Measurements from ENCODE around the gene ZNF304. TPM values are rescaled to one million over a fixed set of nuclear protein-coding genes. Genes with fewer than 3 reads are reported as not detected.
"Not testable (repeated sequence)": the region's sequence is repeated elsewhere in the genome, so short reads cannot be mapped to it uniquely, and the experiment has no call there.

Gene ZNF304
- polyA plus RNA-seq, 10 donors: 8.0 to 10.9 (median 9.4) TPM

DNA sequence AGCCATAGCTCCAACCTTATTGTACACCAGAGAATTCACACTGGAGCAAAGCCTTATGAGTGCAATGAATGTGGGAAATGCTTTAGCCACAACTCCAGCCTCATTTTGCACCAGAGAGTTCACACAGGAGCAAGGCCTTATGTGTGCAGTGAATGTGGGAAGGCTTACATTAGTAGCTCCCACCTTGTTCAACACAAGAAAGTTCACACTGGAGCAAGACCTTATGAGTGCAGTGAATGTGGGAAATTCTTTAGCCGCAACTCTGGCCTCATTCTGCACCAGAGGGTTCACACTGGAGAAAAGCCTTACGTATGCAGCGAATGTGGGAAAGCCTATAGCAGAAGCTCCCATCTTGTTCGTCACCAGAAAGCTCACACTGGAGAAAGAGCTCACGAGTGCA is 6.3 kb downstream of the ZNF304 start:
- DNase-seq: no peak

DNA sequence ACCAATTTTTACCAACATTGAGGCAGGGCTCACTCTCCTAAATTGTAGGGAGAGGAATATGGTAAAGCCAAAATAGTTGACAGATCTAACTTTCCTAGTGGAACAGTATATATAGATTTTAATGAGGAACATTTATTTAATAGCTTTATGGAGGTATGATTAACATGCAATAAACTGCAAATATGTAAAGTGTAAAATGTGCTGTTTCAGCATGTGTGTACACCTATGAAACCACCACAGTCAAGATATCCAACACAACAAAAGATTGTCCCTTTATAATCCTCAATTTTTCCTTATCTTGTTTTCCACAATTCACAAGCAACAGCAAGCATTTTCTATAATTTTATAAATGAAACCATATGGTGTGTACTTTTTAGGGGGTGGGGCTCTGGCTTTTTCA is 8.2 kb downstream of the ZNF304 start:
- DNase-seq: no peak

GRCh38 chr19:57362419-57362818 is 11.3 kb downstream of the ZNF304 start:
- no peak for DNase-seq

GRCh38 chr19:57362997-57363687 is 12.1 kb downstream of the ZNF304 start, which contains the start of the genes TRAPPC2B and ZNF547:
TRAPPC2B (plus strand) TSS chr19:57363551; CDS start chr19:57364834, 1,283 bp downstream.
ZNF547 (plus strand) TSS chr19:57363551; CDS start chr19:57368556, 5,005 bp downstream.
- peak; percentile 100 for DNase-seq

DNA sequence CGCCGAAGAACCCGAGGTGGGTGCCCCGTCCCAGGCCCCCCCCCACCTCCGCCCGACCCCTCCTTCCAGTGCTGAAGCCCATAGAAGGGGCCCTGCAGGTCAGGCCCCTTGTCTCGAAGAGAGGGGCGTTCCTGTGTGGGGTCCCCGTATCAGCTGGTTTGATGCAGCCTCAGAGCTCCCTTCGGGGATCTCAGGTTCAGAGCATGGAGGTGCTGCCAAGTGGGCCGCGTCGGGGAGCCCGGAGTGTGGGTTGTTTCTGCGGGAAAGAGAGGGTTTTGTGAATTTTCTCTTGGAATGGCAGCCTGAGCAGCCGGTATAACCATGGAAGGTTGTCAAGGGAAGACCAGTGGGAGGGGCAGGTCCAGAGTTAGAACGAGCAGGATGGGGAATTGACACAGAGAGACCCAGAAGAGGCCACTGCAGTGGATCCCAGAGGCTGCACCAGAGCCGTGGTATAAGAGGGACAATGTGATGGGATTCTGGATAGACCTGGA is 12.7 kb downstream of the ZNF304 start:
- peak in 2 of 3 donors; percentile 45 to 67 for DNase-seq

DNA sequence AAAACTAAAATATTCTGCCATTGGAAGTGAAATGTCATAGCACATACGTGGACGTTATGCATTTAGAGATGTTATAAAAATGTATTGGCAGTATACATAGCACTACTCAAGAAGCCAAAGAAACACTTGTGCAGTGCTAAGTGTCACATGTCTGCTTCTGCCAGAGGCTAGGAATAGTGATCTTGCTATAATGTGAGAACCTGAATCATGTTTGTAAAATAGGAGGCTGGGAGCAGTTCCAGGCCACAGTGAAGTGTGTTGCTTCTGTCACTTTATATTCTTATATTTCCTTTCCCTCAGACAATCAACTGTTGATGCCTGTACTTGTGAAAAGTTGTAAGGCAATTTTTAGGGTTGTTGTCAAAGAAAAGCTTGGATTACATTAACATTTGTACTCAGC is 15.7 kb downstream of the ZNF304 start:
- DNase-seq: no peak

DNA sequence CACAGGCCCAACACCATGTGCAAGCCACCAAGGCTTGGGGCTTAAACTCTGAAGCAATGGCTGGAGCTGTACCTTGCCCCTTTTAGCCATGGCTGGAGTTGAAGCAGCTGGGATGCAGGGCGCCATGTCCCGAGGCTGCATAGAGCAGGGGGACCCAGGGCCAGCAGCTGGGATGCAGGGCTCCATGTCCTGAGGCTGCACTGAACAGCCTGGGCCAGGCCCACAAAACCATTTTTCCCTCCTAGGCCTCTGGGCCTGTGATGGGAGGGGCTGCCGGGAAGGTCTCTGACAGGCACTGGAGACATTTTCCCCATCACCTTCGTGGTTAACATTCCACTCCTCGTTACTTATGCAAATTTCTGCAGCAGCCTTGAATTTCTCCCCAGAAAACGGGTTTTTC is 23.1 kb downstream of the ZNF304 start:
- DNase-seq: no peak

DNA sequence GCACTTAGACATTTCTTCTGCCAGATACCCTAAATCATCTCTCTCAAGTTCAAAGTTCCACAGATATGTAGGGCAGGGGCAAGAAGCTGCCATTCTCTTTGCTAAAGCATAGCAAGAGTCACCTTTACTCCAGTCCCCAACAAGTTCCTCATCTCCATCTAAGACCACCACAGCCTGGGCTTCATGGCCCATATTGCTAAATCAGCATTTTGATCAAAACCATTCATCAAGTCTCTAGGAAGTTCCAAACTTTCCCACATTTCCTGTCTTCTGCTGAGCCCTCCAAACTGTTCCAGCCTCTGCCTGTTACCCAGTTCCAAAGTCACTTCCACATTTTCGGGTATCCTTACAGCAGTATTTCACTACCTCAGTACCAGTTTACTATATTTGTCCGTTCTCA is 23.6 kb downstream of the ZNF304 start:
- DNase-seq: not testable (repeated sequence)

DNA sequence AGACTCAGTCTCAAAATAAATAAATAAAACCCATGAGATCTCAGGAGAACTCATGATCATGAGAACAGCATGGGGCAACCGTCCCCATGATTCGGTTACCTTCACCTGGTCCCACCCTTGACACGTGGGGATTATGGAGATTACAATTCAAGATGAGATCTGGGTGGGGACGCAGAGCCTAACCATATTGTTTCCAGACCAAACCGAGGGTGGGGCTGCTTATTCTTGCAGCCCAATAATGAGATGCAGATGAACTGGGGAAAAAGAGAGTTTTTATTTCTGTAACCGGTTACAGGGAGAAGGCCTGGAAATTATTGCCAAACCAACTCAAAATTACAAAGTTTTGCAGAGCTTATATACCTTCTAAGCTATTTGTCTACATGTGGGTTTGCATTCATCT is 25.1 kb downstream of the ZNF304 start:
- DNase-seq: no peak

GRCh38 chr19:57377498-57378146 is 26.6 kb downstream of the ZNF304 start:
- no peak for DNase-seq

DNA sequence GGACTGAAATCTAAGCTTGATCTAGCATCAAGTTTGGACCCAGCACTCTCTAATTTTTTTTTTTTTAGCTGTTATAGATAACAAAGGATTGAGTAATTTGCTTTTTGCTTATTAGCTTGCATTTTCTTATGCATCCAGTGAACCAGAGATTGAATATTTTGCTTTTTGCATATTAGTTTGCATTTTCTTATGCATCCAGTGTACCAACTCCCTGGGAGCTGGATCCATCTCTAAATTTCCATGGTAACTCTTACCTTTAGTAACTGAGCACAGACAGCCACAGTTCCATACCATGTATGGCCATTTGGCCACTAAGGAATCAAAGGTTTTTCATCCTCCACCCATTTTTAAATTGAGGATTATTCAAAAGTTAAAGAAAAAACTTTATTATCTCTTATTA is 29.9 kb downstream of the ZNF304 start:
- DNase-seq: no peak

DNA sequence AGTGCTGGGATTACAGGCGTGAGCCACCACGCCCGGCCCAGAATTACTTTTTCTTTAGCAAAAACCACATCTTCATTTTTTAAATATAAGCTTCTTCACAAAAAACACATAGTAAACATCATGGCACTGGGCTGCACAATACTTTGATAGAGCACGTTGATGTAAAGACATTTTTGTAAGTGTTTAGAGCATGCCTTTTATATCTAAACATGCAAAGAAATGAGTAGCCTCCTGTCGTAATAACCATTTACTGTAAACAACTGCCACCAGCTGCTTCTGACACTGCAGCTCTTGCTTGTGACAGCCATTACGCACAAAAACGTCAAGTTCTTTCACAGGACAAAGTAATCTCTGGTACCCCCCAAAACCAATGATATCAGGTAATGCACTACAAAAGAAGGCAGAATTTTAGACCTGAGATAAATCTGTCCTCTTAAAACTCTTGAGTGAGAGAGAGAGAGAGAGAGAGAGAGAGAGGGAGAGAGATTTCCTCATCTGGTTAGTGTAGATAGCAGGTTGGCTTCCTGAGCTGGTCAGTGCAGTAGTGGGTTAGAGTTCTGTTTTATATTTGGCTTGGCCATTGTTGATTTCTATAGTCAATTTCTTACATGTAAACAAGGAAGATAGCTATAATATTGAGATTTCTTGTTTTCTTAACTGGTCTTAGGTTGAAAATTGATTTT is 31.9 kb downstream of the ZNF304 start:
- DNase-seq: no peak

DNA sequence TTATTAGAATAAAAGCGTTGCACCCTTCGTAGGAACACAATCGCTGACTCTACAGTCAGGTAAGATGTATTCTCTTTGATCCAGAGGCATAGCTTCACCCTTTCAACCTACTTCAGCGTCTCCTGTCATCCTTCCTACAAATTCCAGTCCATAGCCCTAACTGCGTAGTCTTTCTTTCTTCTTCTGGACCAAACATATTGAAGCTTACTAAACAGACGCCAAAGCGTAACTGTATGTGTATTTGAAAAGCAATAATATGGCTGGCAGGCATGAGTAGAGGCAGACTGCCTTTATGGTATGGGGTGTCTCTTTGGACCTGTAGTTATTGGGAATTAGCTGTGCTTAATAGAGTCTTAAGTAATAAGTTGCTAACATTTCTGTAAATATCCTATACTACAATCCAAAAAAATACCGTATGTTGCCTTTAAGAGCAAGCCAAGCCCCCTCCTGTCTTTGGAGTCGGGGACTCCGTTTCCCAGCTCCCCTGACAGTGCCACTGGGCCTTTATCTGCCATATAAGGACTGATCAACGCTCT is 38.2 kb downstream of the ZNF304 start:
- no peak for DNase-seq

- peak; percentile 99 for DNase-seq
These were observed 38.9 kb downstream of the ZNF304 start, which contains the start of gene ZNF548 for GRCh38 chr19:57389730-57390598. ZNF548 (plus strand) TSS chr19:57389854; CDS start chr19:57390100, 246 bp downstream.

GRCh38 chr19:57395710-57396109 is 44.6 kb downstream of the ZNF304 start:
- DNase-seq: no peak

GRCh38 chr19:57398868-57399267 is 47.8 kb downstream of the ZNF304 start:
- no peak for DNase-seq

GRCh38 chr19:57403737-57404563 is 52.9 kb downstream of the ZNF304 start:
- no peak for DNase-seq

DNA sequence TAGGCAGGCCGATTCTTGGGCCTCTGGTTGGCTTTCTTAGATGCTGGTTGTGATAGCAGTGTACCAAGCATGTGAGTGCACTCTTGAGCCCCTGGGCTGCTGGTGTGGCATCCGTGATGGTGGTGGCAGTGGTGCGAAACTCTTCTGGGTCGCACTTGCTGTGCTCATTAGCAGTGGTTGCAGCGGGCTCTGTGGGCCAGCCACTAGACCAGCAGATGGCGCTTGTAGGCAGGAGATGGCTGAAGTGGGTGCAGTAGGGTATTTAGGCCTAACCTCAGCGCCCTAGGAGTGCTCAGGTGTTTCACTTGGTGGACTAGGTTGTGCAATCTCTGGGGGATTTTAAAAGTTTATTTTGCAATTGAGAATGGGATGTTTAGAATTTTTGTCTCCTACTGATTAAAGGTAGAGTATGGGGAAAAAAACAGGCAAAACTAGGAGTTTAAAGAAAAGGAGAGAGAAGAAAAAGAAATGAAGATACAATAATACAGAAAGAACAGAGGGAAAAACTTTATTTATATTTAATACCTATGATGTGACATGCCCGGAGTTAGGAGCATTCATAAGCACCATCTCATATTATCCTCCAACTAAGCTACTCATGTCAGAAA is 55.5 kb downstream of the ZNF304 start:
- peak; percentile 10 to 69 (median 24) for DNase-seq

Data from muscle of back (tissue), 11 donors.